Measurements from ENCODE around the gene ARHGAP26.

The ARHGAP26 gene

GRCh38 chr5:143068712-143069111, 298.5 kb downstream of the ARHGAP26 start:
- H3K27me3 ChIP-seq (ENCODE audit: insufficient read depth, low read length), result no peaks in the 10 kb centered on the region
- no peaks in the 10 kb centered on the region for H3K79me2 ChIP-seq (ENCODE audit: control insufficient read depth, insufficient read depth, low read length, unreplicated experiment)
- no peak overlapping the region for H3K4me3 ChIP-seq (ENCODE audit: low read depth, low read length)
- no peak overlapping the region for H2AFZ ChIP-seq (ENCODE audit: low read length, unreplicated experiment)
- H3K36me3 ChIP-seq (ENCODE audit: insufficient read depth, low read length), result 0 out of 2 replicates have a peak, but pooled peaks cover 5% of the 10 kb centered on the region
- H3K4me1 ChIP-seq (ENCODE audit: control insufficient read depth, insufficient read depth, low read length, unreplicated experiment), result peaks cover 24% of the 10 kb centered on the region
- H3K27ac ChIP-seq (ENCODE audit: low read depth, low read length), result no peak overlapping the region

GRCh38 chr5:143071927-143072326, 301.8 kb downstream of the ARHGAP26 start:
- H3K79me2 ChIP-seq (ENCODE audit: control insufficient read depth, insufficient read depth, low read length, unreplicated experiment), result no peaks in the 10 kb centered on the region

GRCh38 chr5:143072734-143073133, 302.6 kb downstream of the ARHGAP26 start:
- no peaks in the 10 kb centered on the region for H3K4me1 ChIP-seq (ENCODE audit: control insufficient read depth, insufficient read depth, low read length, unreplicated experiment)

More at GRCh38 chr5:143071927-143072326, 301.8 kb downstream of the ARHGAP26 start:
- Histone ChIP-seq H3K4me3 (ENCODE audit: low read depth, low read length) (no peak overlapping the region), H3K27me3 (ENCODE audit: insufficient read depth, low read length) (no peaks in the 10 kb centered on the region), H3K36me3 (ENCODE audit: insufficient read depth, low read length) (0 out of 2 replicates have a peak, but pooled peaks cover 5% of the 10 kb centered on the region), H3K27ac (ENCODE audit: low read depth, low read length) (no peak overlapping the region), H3K4me1 (ENCODE audit: control insufficient read depth, insufficient read depth, low read length, unreplicated experiment) (no peaks in the 10 kb centered on the region), H2AFZ (ENCODE audit: low read length, unreplicated experiment) (no peak overlapping the region)

GRCh38 chr5:143073766-143074165, 303.6 kb downstream of the ARHGAP26 start:
- Histone ChIP-seq H2AFZ (ENCODE audit: low read length, unreplicated experiment) (no peak overlapping the region), H3K36me3 (ENCODE audit: insufficient read depth, low read length) (0 out of 2 replicates have a peak, but pooled peaks cover 5% of the 10 kb centered on the region), H3K4me3 (ENCODE audit: low read depth, low read length) (no peak overlapping the region), H3K27ac (ENCODE audit: low read depth, low read length) (no peak overlapping the region), H3K4me1 (ENCODE audit: control insufficient read depth, insufficient read depth, low read length, unreplicated experiment) (no peaks in the 10 kb centered on the region), H3K27me3 (ENCODE audit: insufficient read depth, low read length) (no peaks in the 10 kb centered on the region), H3K79me2 (ENCODE audit: control insufficient read depth, insufficient read depth, low read length, unreplicated experiment) (no peaks in the 10 kb centered on the region)

More at GRCh38 chr5:143072734-143073133, 302.6 kb downstream of the ARHGAP26 start:
- no peak overlapping the region for H2AFZ ChIP-seq (ENCODE audit: low read length, unreplicated experiment)
- H3K27ac ChIP-seq (ENCODE audit: low read depth, low read length), result no peak overlapping the region
- no peaks in the 10 kb centered on the region for H3K27me3 ChIP-seq (ENCODE audit: insufficient read depth, low read length)
- 0 out of 2 replicates have a peak, but pooled peaks cover 5% of the 10 kb centered on the region for H3K36me3 ChIP-seq (ENCODE audit: insufficient read depth, low read length)
- H3K79me2 ChIP-seq (ENCODE audit: control insufficient read depth, insufficient read depth, low read length, unreplicated experiment), result no peaks in the 10 kb centered on the region
- H3K4me3 ChIP-seq (ENCODE audit: low read depth, low read length), result no peak overlapping the region

GRCh38 chr5:143074414-143074996, 304.3 kb downstream of the ARHGAP26 start:
- 0 out of 2 replicates have a peak, but pooled peaks cover 5% of the 10 kb centered on the region for H3K36me3 ChIP-seq (ENCODE audit: insufficient read depth, low read length)
- no peak overlapping the region for H3K27ac ChIP-seq (ENCODE audit: low read depth, low read length)
- H3K27me3 ChIP-seq (ENCODE audit: insufficient read depth, low read length), result no peaks in the 10 kb centered on the region
- H3K4me3 ChIP-seq (ENCODE audit: low read depth, low read length), result no peak overlapping the region
- no peak overlapping the region for H2AFZ ChIP-seq (ENCODE audit: low read length, unreplicated experiment)
- no peaks in the 10 kb centered on the region for H3K4me1 ChIP-seq (ENCODE audit: control insufficient read depth, insufficient read depth, low read length, unreplicated experiment)
- no peaks in the 10 kb centered on the region for H3K79me2 ChIP-seq (ENCODE audit: control insufficient read depth, insufficient read depth, low read length, unreplicated experiment)

- H3K36me3 ChIP-seq (ENCODE audit: insufficient read depth, low read length), result 0 out of 2 replicates have a peak, but pooled peaks cover 5% of the 10 kb centered on the region
- H2AFZ ChIP-seq (ENCODE audit: low read length, unreplicated experiment), result no peak overlapping the region
- H3K79me2 ChIP-seq (ENCODE audit: control insufficient read depth, insufficient read depth, low read length, unreplicated experiment), result no peaks in the 10 kb centered on the region
- H3K4me1 ChIP-seq (ENCODE audit: control insufficient read depth, insufficient read depth, low read length, unreplicated experiment), result no peaks in the 10 kb centered on the region
- no peak overlapping the region for H3K4me3 ChIP-seq (ENCODE audit: low read depth, low read length)
- no peak overlapping the region for H3K27ac ChIP-seq (ENCODE audit: low read depth, low read length)
- no peaks in the 10 kb centered on the region for H3K27me3 ChIP-seq (ENCODE audit: insufficient read depth, low read length)
Measured at GRCh38 chr5:143076377-143076776, 306.2 kb downstream of the ARHGAP26 start.

- Histone ChIP-seq H3K4me3 (ENCODE audit: low read depth, low read length) (no peak overlapping the region), H3K79me2 (ENCODE audit: control insufficient read depth, insufficient read depth, low read length, unreplicated experiment) (no peaks in the 10 kb centered on the region), H2AFZ (ENCODE audit: low read length, unreplicated experiment) (no peak overlapping the region), H3K27me3 (ENCODE audit: insufficient read depth, low read length) (no peaks in the 10 kb centered on the region), H3K36me3 (ENCODE audit: insufficient read depth, low read length) (no peaks in the 10 kb centered on the region), H3K27ac (ENCODE audit: low read depth, low read length) (no peak overlapping the region), H3K4me1 (ENCODE audit: control insufficient read depth, insufficient read depth, low read length, unreplicated experiment) (no peaks in the 10 kb centered on the region)
Measured at GRCh38 chr5:143077453-143078103, 307.4 kb downstream of the ARHGAP26 start.

GRCh38 chr5:143078313-143078712, 308.1 kb downstream of the ARHGAP26 start:
- H3K36me3 ChIP-seq (ENCODE audit: insufficient read depth, low read length), result no peaks in the 10 kb centered on the region
- H3K27ac ChIP-seq (ENCODE audit: low read depth, low read length), result no peak overlapping the region
- no peaks in the 10 kb centered on the region for H3K27me3 ChIP-seq (ENCODE audit: insufficient read depth, low read length)
- H3K4me3 ChIP-seq (ENCODE audit: low read depth, low read length), result no peak overlapping the region
- no peaks in the 10 kb centered on the region for H3K79me2 ChIP-seq (ENCODE audit: control insufficient read depth, insufficient read depth, low read length, unreplicated experiment)
- H2AFZ ChIP-seq (ENCODE audit: low read length, unreplicated experiment), result no peak overlapping the region
- no peaks in the 10 kb centered on the region for H3K4me1 ChIP-seq (ENCODE audit: control insufficient read depth, insufficient read depth, low read length, unreplicated experiment)

- Histone ChIP-seq H3K79me2 (ENCODE audit: control insufficient read depth, insufficient read depth, low read length, unreplicated experiment) (no peaks in the 10 kb centered on the region), H3K36me3 (ENCODE audit: insufficient read depth, low read length) (no peaks in the 10 kb centered on the region), H3K27me3 (ENCODE audit: insufficient read depth, low read length) (no peaks in the 10 kb centered on the region)
Measured at GRCh38 chr5:143078971-143079370, 308.8 kb downstream of the ARHGAP26 start.

GRCh38 chr5:143080407-143080806, 310.2 kb downstream of the ARHGAP26 start:
- Histone ChIP-seq H3K79me2 (ENCODE audit: control insufficient read depth, insufficient read depth, low read length, unreplicated experiment) (no peaks in the 10 kb centered on the region), H3K4me3 (ENCODE audit: low read depth, low read length) (no peak overlapping the region), H3K36me3 (ENCODE audit: insufficient read depth, low read length) (no peaks in the 10 kb centered on the region), H3K27me3 (ENCODE audit: insufficient read depth, low read length) (no peaks in the 10 kb centered on the region), H2AFZ (ENCODE audit: low read length, unreplicated experiment) (no peak overlapping the region), H3K4me1 (ENCODE audit: control insufficient read depth, insufficient read depth, low read length, unreplicated experiment) (no peaks in the 10 kb centered on the region), H3K27ac (ENCODE audit: low read depth, low read length) (no peak overlapping the region)

More at GRCh38 chr5:143078971-143079370, 308.8 kb downstream of the ARHGAP26 start:
- H3K4me1 ChIP-seq (ENCODE audit: control insufficient read depth, insufficient read depth, low read length, unreplicated experiment), result no peaks in the 10 kb centered on the region
- no peak overlapping the region for H3K27ac ChIP-seq (ENCODE audit: low read depth, low read length)
- H3K4me3 ChIP-seq (ENCODE audit: low read depth, low read length), result no peak overlapping the region
- H2AFZ ChIP-seq (ENCODE audit: low read length, unreplicated experiment), result no peak overlapping the region

GRCh38 chr5:143080982-143081381, 310.8 kb downstream of the ARHGAP26 start:
- Histone ChIP-seq H3K27me3 (ENCODE audit: insufficient read depth, low read length) (no peaks in the 10 kb centered on the region), H3K4me1 (ENCODE audit: control insufficient read depth, insufficient read depth, low read length, unreplicated experiment) (no peaks in the 10 kb centered on the region), H3K27ac (ENCODE audit: low read depth, low read length) (no peak overlapping the region), H3K36me3 (ENCODE audit: insufficient read depth, low read length) (no peaks in the 10 kb centered on the region), H3K79me2 (ENCODE audit: control insufficient read depth, insufficient read depth, low read length, unreplicated experiment) (no peaks in the 10 kb centered on the region), H3K4me3 (ENCODE audit: low read depth, low read length) (no peak overlapping the region), H2AFZ (ENCODE audit: low read length, unreplicated experiment) (no peak overlapping the region)
